Mesothelial cell of epicardium (in vitro differentiated cells): Measurements from ENCODE around the gene SMPD3. TPM values are rescaled to one million over a fixed set of nuclear protein-coding genes. Genes with fewer than 3 reads are reported as not detected.

ENCODE experiments used
- DNase-seq, 2 experiments: peaks; one replicate each; pipeline ENCODE4 v3.0.0; 2021; ENCODE audit warnings: low spot score in 2 of 2; ENCODE audit not compliant: unreplicated experiment in 2 of 2
- H3K27ac Mint-ChIP-seq: 2 replicates; pipeline ENCODE4 v1.8.0; 2021; ENCODE audit warnings: mixed read lengths
- H3K27me3 Mint-ChIP-seq: 2 replicates; pipeline ENCODE4 v1.8.0; 2021; ENCODE audit warnings: low read depth, mixed read lengths
- H3K36me3 Mint-ChIP-seq: 2 replicates; pipeline ENCODE4 v1.8.0; 2021; ENCODE audit warnings: mixed read lengths
- H3K4me1 Mint-ChIP-seq: 2 replicates; pipeline ENCODE4 v1.8.0; 2021; ENCODE audit warnings: mixed read lengths
- H3K4me3 Mint-ChIP-seq: 2 replicates; pipeline ENCODE4 v1.8.0; 2021; ENCODE audit warnings: mild to moderate bottlenecking, moderate library complexity, mixed read lengths
- H3K9me3 Mint-ChIP-seq: 2 replicates; pipeline ENCODE4 v1.8.0; 2021; ENCODE audit warnings: mixed read lengths
- total RNA-seq: library from RNA; stranded (reverse); gene quantifications from 3 replicates; pipeline ENCODE4 v1.2.1, GENCODE V29; 2021
- TF ChIP-seq, protein P1 (sequence below): fragments of 200-600 bp; sonication (generic); IDR thresholded peaks from one replicate; pipeline ENCODE4 v1.5.0; 2021; ENCODE audit warnings: antibody characterized with exemption; ENCODE audit not compliant: unreplicated experiment

SMPD3 gene
- total RNA-seq, 1 donor from 2014 or later = 0.20 TPM

GRCh38 chr16:68491576-68491950, 43.3 kb upstream of the SMPD3 start:
- peaks cover 9% of the 10 kb centered on the region for H3K9me3 Mint-ChIP-seq
- H3K27ac Mint-ChIP-seq = no peak overlapping the region
- H3K4me1 Mint-ChIP-seq = peaks cover 27% of the 10 kb centered on the region
- H3K36me3 Mint-ChIP-seq = peaks cover 3% of the 10 kb centered on the region
- TF ChIP-seq, protein P1, sequence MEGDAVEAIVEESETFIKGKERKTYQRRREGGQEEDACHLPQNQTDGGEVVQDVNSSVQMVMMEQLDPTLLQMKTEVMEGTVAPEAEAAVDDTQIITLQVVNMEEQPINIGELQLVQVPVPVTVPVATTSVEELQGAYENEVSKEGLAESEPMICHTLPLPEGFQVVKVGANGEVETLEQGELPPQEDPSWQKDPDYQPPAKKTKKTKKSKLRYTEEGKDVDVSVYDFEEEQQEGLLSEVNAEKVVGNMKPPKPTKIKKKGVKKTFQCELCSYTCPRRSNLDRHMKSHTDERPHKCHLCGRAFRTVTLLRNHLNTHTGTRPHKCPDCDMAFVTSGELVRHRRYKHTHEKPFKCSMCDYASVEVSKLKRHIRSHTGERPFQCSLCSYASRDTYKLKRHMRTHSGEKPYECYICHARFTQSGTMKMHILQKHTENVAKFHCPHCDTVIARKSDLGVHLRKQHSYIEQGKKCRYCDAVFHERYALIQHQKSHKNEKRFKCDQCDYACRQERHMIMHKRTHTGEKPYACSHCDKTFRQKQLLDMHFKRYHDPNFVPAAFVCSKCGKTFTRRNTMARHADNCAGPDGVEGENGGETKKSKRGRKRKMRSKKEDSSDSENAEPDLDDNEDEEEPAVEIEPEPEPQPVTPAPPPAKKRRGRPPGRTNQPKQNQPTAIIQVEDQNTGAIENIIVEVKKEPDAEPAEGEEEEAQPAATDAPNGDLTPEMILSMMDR = no peak
- no peak for DNase-seq
- H3K4me3 Mint-ChIP-seq = no peak overlapping the region
- H3K27me3 Mint-ChIP-seq = no peaks in the 10 kb centered on the region

DNA sequence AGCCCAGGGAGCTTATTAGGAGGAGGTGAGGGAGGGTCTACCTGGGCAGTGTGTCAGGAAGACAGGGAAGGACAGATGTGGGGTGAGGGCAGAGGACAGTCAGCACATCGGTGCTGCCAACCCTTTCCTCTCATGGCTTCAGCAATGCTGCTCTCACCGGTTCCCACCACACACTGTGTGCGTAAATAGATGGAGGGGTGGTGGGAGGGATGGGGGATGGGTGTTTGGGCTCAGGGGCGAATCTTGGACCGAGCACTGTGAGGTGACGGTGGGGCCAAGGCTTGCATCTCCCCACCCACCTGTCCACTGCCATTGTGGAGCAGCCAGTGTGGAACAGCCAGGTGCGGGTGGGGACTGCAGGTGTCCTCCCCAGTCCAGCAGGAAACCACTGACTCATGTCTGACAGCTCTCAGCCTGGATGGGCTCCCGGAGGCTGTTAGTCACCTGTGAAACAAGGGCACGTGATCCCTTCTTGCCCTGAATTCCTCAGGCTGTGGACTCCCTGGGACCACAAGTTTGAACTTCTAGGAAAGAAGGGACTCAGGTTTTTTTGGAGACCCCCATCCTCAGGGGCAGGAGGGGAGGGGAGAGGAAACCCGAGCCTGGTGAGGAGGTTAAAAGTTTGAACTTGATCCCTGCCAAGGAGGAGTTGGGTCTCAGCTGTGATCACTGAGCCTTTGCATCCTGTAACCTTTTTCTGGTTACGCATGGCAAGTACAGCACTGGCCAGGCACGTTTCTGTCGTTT, 42.7 kb upstream of the SMPD3 start:
- no peak overlapping the region for H3K4me3 Mint-ChIP-seq
- H3K9me3 Mint-ChIP-seq = peaks cover 9% of the 10 kb centered on the region
- peak overlapping the region; percentile 47 for H3K27ac Mint-ChIP-seq
- TF ChIP-seq, protein P1 = no peak
- DNase-seq = no peak
- H3K36me3 Mint-ChIP-seq = peaks cover 3% of the 10 kb centered on the region
- H3K4me1 Mint-ChIP-seq = peaks cover 27% of the 10 kb centered on the region
- no peaks in the 10 kb centered on the region for H3K27me3 Mint-ChIP-seq

DNA sequence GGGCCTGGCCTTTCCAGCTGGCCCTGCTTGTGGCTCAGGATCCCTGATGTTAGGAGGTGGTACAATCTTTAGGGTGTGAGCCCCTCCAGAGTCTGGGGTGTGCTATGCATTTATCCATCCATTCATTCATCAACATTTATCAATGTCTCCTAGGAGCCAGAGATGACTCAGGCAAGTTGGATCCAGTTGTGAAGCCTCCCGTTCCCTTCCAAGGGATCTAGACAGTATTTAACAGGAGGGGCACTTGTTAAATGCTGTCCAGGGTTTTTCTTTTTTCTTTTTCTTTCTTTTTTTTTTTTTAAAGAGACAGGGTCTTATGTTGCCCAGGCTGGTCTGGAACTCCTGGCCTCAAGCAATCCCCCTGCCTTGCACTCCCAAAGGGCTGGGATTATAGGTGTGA, 42.0 kb upstream of the SMPD3 start:
- Mint-ChIP-seq H3K4me1 (peaks cover 27% of the 10 kb centered on the region), H3K27me3 (no peaks in the 10 kb centered on the region), H3K4me3 (no peak overlapping the region), H3K27ac (peak overlapping the region; percentile 25), H3K36me3 (peaks cover 3% of the 10 kb centered on the region), H3K9me3 (peaks cover 9% of the 10 kb centered on the region)
- DNase-seq = no peak
- TF ChIP-seq, protein P1 = no peak

GRCh38 chr16:68488554-68488953, 40.2 kb upstream of the SMPD3 start:
- Mint-ChIP-seq H3K9me3 (no peaks in the 10 kb centered on the region), H3K27me3 (no peaks in the 10 kb centered on the region), H3K27ac (no peak overlapping the region), H3K4me1 (peaks cover 27% of the 10 kb centered on the region), H3K36me3 (no peaks in the 10 kb centered on the region), H3K4me3 (no peak overlapping the region)
- DNase-seq = no peak
- TF ChIP-seq, protein P1 = no peak

- peaks cover 5% of the 10 kb centered on the region for H3K9me3 Mint-ChIP-seq
- no peaks in the 10 kb centered on the region for H3K36me3 Mint-ChIP-seq
Measured at GRCh38 chr16:68487669-68488068, 39.4 kb upstream of the SMPD3 start.

More at GRCh38 chr16:68487669-68488068, 39.4 kb upstream of the SMPD3 start:
- no peaks in the 10 kb centered on the region for H3K27me3 Mint-ChIP-seq
- TF ChIP-seq, protein P1 = no peak
- no peak overlapping the region for H3K27ac Mint-ChIP-seq
- DNase-seq = no peak
- peaks cover 27% of the 10 kb centered on the region for H3K4me1 Mint-ChIP-seq
- no peak overlapping the region for H3K4me3 Mint-ChIP-seq
